A549 (cell line): ENCODE data around the gene PLEKHA4. TPM values are rescaled to one million over a fixed set of nuclear protein-coding genes. Genes with fewer than 3 reads are reported as not detected.

Experiments
- ATAC-seq, 2 experiments: fragments of 200-7000 bp in 1 of 2; fragments of >200 bp in 1 of 2; cut with Nextera tagmentation in 1 of 2; cut with Tn5 transposase in 1 of 2; 3 replicates each; pipeline versions ENCODE4 v1.8.0 to v1.9.1; 2018 to 2020; ENCODE audit warnings: mild to moderate bottlenecking in 1 of 2, moderate library complexity in 1 of 2
- CTCF ChIA-PET: fragments of 300-600 bp; sonication (Branson Sonifier 250); formaldehyde crosslinking; extraction: SDS; loops from one replicate; lab custom pipeline; 2021; ENCODE audit warnings: antibody characterized with exemption, inconsistent platforms; lab: Yijun Ruan, JAX
- POLR2A ChIA-PET: fragments of 350-600 bp; formaldehyde crosslinking; extraction: SDS; loops from one replicate; lab custom pipeline; 2021; ENCODE audit warnings: antibody characterized with exemption, inconsistent platforms; lab: Yijun Ruan, JAX
- DNase-seq, 2 experiments: peaks; one replicate each; pipeline versions ENCODE4 v3.0.0 to v3.0.0-alpha.2; 2011 to 2016; ENCODE audit warnings: low read depth in 1 of 2, low spot score in 1 of 2
- FAIRE-seq: peaks from 2 replicates; lab custom pipeline; 2011; peaks lifted over from hg19 to GRCh38; lab: Jason Lieb, UNC
- H3K27ac ChIP-seq, 2 experiments: fragments of >200 bp; sonication (Bioruptor Twin); formaldehyde crosslinking; 3 replicates each; pipeline ENCODE4 v1.5.1; 2016 to 2017
- H3K4me1 ChIP-seq: fragments of >200 bp; sonication (Bioruptor Twin); formaldehyde crosslinking; 3 replicates; pipeline ENCODE4 v1.6.1; 2016
- H3K4me2 ChIP-seq: fragments of >200 bp; sonication (Bioruptor Twin); formaldehyde crosslinking; 3 replicates; pipeline ENCODE4 v1.6.1; 2016
- H3K4me3 ChIP-seq: fragments of >200 bp; sonication (Bioruptor Twin); formaldehyde crosslinking; 3 replicates; pipeline ENCODE4 v1.5.1; 2016
- H3K9me3 ChIP-seq: fragments of >200 bp; sonication (Bioruptor Twin); formaldehyde crosslinking; 3 replicates; pipeline ENCODE4 v1.6.1; 2016
- BCL3 ChIP-seq: fragments of >200 bp; sonication (Bioruptor Twin); formaldehyde crosslinking; IDR thresholded peaks from 3 replicates; pipeline ENCODE4 v1.6.1; 2016
- BHLHE40 ChIP-seq: IDR thresholded peaks from 2 replicates; pipeline ENCODE4 v1.6.1; 2012; ENCODE audit warnings: low read depth, low read length, inconsistent platforms
- CHD2 ChIP-seq: fragments of 150-350 bp; IDR thresholded peaks from 2 replicates; pipeline ENCODE4 v1.6.1; 2014; ENCODE audit warnings: low read length; ENCODE audit not compliant: partially characterized antibody
- CHD4 ChIP-seq: fragments of 200-600 bp; sonication (generic); IDR thresholded peaks from 2 replicates; pipeline ENCODE4 v1.6.1; 2016; ENCODE audit warnings: antibody characterized with exemption, mild to moderate bottlenecking, borderline replicate concordance
- ESRRA ChIP-seq: fragments of 150-350 bp; IDR thresholded peaks from 2 replicates; pipeline ENCODE4 v1.6.1; 2014; ENCODE audit warnings: mild to moderate bottlenecking, low read length, borderline replicate concordance
- HOXA7 ChIP-seq: fragments of 250-450 bp; sonication (Bioruptor Pico); IDR thresholded peaks from 2 replicates; pipeline ENCODE4 v1.5.0; 2020; ENCODE audit warnings: mild to moderate bottlenecking, moderate library complexity
- KDM5A ChIP-seq: fragments of 200-600 bp; sonication (generic); IDR thresholded peaks from 2 replicates; pipeline ENCODE4 v1.6.1; 2016; ENCODE audit warnings: antibody characterized with exemption, mild to moderate bottlenecking
- NFE2L2 ChIP-seq: fragments of 150-350 bp; conservative IDR thresholded peaks from 2 replicates; pipeline ENCODE4 v1.6.1; 2014; ENCODE audit warnings: low read length
- NR3C1 ChIP-seq: fragments of >200 bp; sonication (Bioruptor Twin); formaldehyde crosslinking; IDR thresholded peaks from 3 replicates; pipeline ENCODE4 v1.6.1; 2017
- POLR2A ChIP-seq: IDR thresholded peaks from 2 replicates; pipeline ENCODE4 v1.6.1; 2012; ENCODE audit warnings: mild to moderate bottlenecking, low read length
- RFX5 ChIP-seq: fragments of 450-650 bp; IDR thresholded peaks from 2 replicates; pipeline ENCODE4 v1.7.1; 2014; ENCODE audit warnings: antibody characterized with exemption, mild to moderate bottlenecking, moderate library complexity
- SREBF2 ChIP-seq: fragments of 450-650 bp; IDR thresholded peaks from 2 replicates; pipeline ENCODE4 v1.6.1; 2014; ENCODE audit warnings: mild to moderate bottlenecking, moderate library complexity
- WGBS: methylation state at CpG from one replicate; pipeline ENCODE4 v1.1.6; 2017; ENCODE audit errors: missing lambda C conversion rate; 5-methylcytosine and 5-hydroxymethylcytosine counted together
- polyA plus RNA-seq, 4 experiments: library from polyadenylated mRNA; depleted of rRNA in 3 of 4; stranded (reverse); fragments of >200 nt; fragmentation: RNase III in 1 of 4; extraction: RNeasy Plus Mini Kit Qiagen cat#74134 plus additional on column Dnase treatment in 1 of 4; gene quantifications; 2 replicates in 3 of 4; 3 replicates in 1 of 4; pipeline ENCODE4 v1.2.3, GENCODE V29; 2011 to 2017
- TF ChIP-seq, protein P1 (sequence below): IDR thresholded peaks from 2 replicates; pipeline ENCODE4 v1.6.1; 2012
- TF ChIP-seq, protein P2 (sequence below): fragments of 450-650 bp; IDR thresholded peaks from 2 replicates; pipeline ENCODE4 v1.6.1; 2014; ENCODE audit warnings: antibody characterized with exemption
- TF ChIP-seq, protein P3 (sequence below): fragments of >200 bp; sonication (Bioruptor Twin); formaldehyde crosslinking; IDR thresholded peaks from 2 replicates; pipeline ENCODE4 v1.6.1; 2016

PLEKHA4 gene
- polyA plus RNA-seq, 2 of the 4 experiments (the other 2 are of a cell fraction): 0.34 to 0.46 TPM

DNA sequence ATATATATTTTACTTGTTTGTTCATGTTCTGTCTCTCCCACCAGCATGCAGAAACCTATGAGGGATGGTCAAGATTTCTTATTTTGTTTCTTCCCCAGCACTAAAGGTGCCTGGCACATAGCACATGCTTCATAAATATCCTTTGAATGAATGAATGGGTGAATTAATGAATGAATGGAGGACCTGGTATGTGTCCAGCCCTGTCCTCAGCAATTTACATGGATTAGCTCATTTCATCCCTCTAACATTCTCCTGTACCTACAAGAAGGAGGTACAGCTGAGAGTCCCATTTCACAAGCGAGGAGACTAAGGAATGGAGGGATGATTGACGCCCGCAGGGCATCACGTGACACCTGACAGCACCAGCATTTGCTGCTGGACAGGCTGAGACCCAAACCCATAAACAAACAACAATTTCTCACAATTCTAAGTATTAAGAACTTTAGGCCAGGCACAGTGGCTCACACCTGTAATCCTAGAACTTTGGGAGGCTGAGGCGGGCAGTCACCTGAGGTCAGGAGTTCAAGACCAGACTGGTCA, 50.8 kb downstream of the PLEKHA4 start:
- TF ChIP-seq, protein P1, sequence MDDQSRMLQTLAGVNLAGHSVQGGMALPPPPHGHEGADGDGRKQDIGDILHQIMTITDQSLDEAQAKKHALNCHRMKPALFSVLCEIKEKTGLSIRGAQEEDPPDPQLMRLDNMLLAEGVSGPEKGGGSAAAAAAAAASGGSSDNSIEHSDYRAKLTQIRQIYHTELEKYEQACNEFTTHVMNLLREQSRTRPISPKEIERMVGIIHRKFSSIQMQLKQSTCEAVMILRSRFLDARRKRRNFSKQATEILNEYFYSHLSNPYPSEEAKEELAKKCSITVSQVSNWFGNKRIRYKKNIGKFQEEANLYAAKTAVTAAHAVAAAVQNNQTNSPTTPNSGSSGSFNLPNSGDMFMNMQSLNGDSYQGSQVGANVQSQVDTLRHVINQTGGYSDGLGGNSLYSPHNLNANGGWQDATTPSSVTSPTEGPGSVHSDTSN: no peak
- TF ChIP-seq, protein P2, sequence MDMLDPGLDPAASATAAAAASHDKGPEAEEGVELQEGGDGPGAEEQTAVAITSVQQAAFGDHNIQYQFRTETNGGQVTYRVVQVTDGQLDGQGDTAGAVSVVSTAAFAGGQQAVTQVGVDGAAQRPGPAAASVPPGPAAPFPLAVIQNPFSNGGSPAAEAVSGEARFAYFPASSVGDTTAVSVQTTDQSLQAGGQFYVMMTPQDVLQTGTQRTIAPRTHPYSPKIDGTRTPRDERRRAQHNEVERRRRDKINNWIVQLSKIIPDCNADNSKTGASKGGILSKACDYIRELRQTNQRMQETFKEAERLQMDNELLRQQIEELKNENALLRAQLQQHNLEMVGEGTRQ: peak; percentile 18; the same call in 1 of the 2 replicates
- no peak for DNase-seq
- ChIA-PET POLR2A (no interaction called here), CTCF (interaction anchor here (1.0 to 4.7 kb wide), 7 partner anchors 14 to 172 kb away, joined by 3 to 34 read pairs (median 21); partner anchors contain the start of gene CA11)
- no peak overlapping the region for H3K4me3 ChIP-seq
- no peak for ATAC-seq
- no peak for FAIRE-seq
- WGBS: 92% methylated on average over 5 of the region's 5 CpGs
- H3K4me1 ChIP-seq: peaks cover 33% of the 10 kb centered on the region
- no peaks in the 10 kb centered on the region for H3K9me3 ChIP-seq
- no peak overlapping the region for H3K4me2 ChIP-seq
- H3K27ac ChIP-seq: peak overlapping the region in 1 of 2 experiments; percentile 32; a peak in 1 of 6 replicates

GRCh38 chr19:48815870-48816501, 52.4 kb downstream of the PLEKHA4 start:
- CTCF ChIA-PET: interaction anchor here (0.7 to 4.7 kb wide), 12 partner anchors 9 to 410 kb away, joined by 3 to 34 read pairs (median 4); partner anchors contain the start of genes GYS1 and HSD17B14
- FAIRE-seq (no peak), DNase-seq (peak; percentile 71 to 81), ATAC-seq (peak; percentile 43 to 44; a peak in 4 of 6 replicates)
- Histone ChIP-seq H3K4me1 (peaks cover 45% of the 10 kb centered on the region), H3K9me3 (no peaks in the 10 kb centered on the region), H3K4me2 (peak overlapping the region; percentile 20), H3K27ac (peak overlapping the region; percentile 4 to 71; a peak in 3 of 6 replicates), H3K4me3 (no peak overlapping the region)
- POLR2A ChIA-PET: no interaction called here
- 43% methylated on average over 14 of the region's 14 CpGs for WGBS
- TF ChIP-seq RFX5 (no peak), BCL3 (no peak), CHD2 (no peak), SREBF2 (no peak), CHD4 (no peak), ESRRA (0 out of 2 replicates have a peak, but pooled peaks have one; percentile 21)
- TF ChIP-seq, protein P3, sequence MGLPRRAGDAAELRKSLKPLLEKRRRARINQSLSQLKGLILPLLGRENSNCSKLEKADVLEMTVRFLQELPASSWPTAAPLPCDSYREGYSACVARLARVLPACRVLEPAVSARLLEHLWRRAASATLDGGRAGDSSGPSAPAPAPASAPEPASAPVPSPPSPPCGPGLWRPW: no peak

- H3K9me3 ChIP-seq: no peaks in the 10 kb centered on the region
- FAIRE-seq (no peak), DNase-seq (no peak), ATAC-seq (no peak)
- peak overlapping the region in 1 of 2 experiments; percentile 71; a peak in 3 of 6 replicates for H3K27ac ChIP-seq
- TF ChIP-seq NR3C1: no peak
- TF ChIP-seq POLR2A: no peak
- TF ChIP-seq KDM5A: no peak
- TF ChIP-seq NFE2L2: no peak
- no peak for TF ChIP-seq HOXA7 (CRISPR knock-in tag)
- TF ChIP-seq, protein P1: no peak
- no peak for TF ChIP-seq BHLHE40
- TF ChIP-seq CHD2: no peak
- peaks cover 45% of the 10 kb centered on the region for H3K4me1 ChIP-seq
- WGBS: 90% methylated on average over 6 of the region's 6 CpGs
- ChIA-PET POLR2A (interaction anchor here (0.6 kb wide), 1 partner anchor 66 kb away, joined by 4 read pairs; no protein-coding TSS in a partner anchor), CTCF (interaction anchor here (2.0 to 4.7 kb wide), 3 partner anchors 13 to 27 kb away, joined by 13 to 34 read pairs (median 26); no protein-coding TSS in a partner anchor)
- H3K4me3 ChIP-seq: no peak overlapping the region
- H3K4me2 ChIP-seq: no peak overlapping the region
These were observed 53.5 kb downstream of the PLEKHA4 start for GRCh38 chr19:48814895-48815294.
